CMK (cell line): ENCODE data around the gene KDM6B.
"Not testable (repeated sequence)": the region's sequence is repeated elsewhere in the genome, so short reads cannot be mapped to it uniquely, and the experiment has no call there.

ENCODE experiments used
- DNase-seq: peaks from one replicate; pipeline ENCODE4 v3.0.0-alpha.2; 2010; ENCODE audit warnings: low read depth

The KDM6B gene, protein sequence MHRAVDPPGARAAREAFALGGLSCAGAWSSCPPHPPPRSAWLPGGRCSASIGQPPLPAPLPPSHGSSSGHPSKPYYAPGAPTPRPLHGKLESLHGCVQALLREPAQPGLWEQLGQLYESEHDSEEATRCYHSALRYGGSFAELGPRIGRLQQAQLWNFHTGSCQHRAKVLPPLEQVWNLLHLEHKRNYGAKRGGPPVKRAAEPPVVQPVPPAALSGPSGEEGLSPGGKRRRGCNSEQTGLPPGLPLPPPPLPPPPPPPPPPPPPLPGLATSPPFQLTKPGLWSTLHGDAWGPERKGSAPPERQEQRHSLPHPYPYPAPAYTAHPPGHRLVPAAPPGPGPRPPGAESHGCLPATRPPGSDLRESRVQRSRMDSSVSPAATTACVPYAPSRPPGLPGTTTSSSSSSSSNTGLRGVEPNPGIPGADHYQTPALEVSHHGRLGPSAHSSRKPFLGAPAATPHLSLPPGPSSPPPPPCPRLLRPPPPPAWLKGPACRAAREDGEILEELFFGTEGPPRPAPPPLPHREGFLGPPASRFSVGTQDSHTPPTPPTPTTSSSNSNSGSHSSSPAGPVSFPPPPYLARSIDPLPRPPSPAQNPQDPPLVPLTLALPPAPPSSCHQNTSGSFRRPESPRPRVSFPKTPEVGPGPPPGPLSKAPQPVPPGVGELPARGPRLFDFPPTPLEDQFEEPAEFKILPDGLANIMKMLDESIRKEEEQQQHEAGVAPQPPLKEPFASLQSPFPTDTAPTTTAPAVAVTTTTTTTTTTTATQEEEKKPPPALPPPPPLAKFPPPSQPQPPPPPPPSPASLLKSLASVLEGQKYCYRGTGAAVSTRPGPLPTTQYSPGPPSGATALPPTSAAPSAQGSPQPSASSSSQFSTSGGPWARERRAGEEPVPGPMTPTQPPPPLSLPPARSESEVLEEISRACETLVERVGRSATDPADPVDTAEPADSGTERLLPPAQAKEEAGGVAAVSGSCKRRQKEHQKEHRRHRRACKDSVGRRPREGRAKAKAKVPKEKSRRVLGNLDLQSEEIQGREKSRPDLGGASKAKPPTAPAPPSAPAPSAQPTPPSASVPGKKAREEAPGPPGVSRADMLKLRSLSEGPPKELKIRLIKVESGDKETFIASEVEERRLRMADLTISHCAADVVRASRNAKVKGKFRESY (N-terminal part only)

DNA sequence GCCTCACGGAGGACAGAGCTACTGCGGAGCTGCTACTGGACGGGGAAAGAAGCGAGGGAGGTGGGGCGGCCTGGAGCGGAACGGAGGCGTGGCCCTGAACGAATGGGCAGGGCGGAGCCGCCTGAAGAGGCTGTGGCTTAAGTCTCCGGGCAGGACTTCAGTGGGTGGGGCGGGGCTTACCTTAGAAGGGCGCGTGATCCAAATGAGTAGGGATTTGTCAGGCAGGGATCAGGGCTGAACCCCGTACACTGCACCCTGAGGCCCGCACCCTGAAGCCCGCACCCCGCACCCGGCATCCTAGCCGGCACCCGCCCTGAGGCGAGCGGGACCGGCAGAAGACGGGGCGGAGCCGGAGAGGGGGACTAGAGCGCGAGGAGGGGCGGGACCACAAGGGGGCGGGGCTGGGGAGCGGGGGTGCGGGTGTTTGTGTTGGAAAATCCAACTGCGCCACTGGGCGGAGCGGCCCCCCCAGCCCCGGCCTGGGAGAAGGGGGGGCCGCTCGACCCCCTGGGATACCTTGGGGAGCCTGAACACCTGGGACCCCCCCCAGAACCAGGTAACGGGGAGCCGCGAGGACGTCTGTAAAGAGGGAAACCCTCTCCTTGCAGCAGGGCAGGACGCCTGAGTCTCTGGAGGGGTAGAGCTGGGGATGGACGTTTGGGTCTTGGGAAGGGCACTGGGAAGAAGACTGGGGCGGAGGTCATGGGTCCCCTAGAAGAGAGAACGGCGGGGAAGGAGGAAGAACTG is at the start of gene KDM6B:
Gene KDM6B, plus strand, starts transcription at position 423 of the 747 bp plus-strand sequence. CDS start 11,338 bp downstream, outside the sequence.
- no peak for DNase-seq

DNA sequence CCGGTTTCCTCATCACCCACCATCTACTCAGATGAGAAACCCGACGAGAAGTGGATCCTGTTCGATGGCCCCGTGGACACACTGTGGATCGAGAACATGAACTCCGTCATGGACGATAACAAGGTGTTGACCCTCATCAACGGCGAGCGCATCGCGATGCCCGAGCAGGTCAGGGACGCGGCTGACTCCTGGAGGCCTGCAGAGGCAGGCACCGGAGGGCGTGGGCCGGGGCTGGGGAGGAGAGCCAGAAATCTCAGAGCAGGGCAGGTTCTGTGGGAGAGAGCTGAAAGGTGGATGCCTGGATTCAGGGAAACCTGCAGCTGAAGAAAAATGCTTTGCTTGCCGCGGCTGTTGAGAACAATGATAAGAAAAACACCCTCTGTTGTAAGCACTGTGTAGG is 47.2 kb upstream of the KDM6B start:
- DNase-seq: no peak

DNA sequence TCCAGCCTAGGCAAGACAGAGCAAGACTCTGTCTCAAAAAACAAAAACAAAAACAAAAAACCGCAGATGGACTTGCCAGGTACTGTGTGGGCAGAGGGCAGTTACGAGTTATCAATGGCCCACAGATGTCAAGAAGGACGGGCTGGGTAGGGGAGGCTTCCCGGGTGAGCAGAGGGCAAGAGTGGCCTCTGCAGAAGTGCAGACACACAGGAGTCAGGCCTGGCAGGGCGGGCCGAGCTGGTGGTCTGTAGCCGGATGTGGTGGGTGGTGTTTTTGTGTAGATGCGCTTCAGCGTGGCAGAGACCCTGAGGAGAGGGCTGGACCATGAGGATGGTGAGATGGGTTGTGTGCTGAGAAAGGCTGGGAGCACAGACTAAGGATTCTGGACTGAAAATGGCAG is 44.9 kb upstream of the KDM6B start:
- peak; percentile 55 for DNase-seq

DNA sequence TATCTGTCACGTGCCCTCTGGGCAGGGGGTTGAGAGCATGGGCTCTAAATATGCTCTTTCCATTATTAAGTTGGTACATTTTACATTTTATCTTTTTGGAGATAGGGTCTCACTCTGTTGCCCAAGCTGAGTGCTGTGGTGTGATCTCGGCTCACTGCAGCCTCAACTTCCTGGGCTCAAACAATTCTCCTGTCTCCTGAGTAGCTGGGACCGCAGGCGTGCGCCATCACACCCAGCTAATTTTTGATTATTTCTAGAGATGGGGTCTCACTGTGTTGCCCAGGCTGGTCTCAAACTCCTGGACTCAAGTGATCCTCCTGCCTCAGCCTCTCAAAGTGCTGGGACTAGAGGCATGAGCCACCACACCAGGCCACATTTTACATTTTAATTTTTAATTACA is 43.9 kb upstream of the KDM6B start:
- no peak for DNase-seq

DNA sequence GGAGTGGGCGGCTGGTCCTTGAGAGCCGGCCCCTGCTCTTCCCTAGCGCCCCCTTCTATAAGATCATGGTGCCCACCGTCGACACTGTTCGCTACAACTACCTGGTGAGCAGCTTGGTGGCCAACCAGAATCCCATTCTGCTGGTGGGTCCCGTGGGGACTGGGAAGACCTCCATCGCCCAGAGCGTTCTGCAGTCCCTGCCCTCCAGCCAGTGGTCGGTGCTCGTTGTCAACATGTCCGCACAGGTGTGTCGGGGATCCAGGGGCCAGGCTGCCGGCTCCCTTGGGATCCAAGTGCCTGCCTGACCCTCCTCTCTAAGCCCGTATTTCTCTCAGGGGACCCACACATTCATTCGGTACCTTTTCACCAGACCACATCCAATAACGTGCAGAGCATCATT is 41.4 kb upstream of the KDM6B start:
- no peak for DNase-seq

DNA sequence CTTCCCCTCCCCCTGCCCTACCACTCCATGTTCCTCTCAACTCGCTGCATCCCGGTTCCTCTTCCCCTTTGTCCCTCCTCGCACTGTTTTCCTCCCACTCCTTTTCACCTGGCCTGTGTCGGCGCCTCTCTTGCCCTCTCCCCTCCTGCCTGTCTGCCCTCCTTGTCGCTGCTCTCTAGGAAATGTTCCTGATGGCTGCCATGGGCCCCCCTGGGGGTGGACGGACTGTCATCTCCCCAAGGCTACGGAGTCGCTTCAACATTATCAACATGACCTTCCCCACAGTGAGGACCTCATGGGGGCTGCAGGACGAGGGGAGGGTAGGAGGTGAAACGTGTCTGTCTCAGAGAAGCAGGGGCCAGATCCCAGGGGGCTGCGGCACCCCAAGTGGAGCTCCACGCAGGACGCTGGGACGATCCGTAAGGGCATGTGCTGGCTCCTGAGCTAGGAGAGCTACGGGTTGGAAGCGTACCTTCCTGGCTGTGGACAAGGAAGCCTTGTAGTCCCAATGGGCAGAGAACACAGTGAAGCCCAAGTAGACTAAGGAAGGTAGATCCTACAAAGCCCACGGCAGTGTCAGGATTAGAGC is 39.8 kb upstream of the KDM6B start:
- no peak for DNase-seq

DNA sequence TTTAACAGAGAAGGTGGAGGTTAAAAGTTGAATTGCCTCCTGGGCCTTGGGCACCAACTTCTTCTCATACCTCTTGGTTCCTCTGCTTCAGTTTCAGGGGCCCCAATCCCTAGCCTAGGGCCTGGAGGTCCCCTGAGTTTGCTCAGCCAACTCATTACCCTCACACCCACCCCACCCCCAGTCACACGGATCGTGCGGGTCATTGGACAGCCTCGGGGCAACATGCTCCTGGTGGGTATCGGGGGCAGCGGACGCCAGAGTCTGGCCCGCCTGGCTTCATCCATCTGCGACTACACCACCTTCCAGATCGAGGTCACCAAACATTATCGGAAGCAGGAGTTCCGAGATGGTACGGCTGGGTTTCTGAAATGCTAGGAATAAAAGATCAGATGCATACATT is 36.0 kb upstream of the KDM6B start:
- no peak for DNase-seq

DNA sequence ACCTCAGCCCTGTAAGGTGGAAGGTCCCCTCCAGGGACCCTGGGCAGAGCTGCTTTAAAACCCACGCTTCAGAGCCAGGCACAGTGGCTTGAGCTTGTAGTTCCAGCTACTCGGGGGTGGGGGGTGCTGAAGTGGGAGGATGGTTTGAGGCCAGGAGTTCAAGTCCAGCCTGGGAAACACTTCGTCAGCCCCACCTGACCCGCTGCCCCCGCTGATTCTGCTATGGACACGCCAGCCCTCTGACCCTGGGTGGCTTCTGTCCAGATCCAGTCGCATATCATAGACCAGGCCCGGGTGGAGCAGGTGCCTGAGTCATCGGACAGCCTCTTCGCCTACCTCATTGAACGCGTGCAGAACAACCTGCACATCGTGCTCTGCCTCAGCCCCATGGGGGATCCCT is 35.2 kb upstream of the KDM6B start:
- DNase-seq: no peak

DNA sequence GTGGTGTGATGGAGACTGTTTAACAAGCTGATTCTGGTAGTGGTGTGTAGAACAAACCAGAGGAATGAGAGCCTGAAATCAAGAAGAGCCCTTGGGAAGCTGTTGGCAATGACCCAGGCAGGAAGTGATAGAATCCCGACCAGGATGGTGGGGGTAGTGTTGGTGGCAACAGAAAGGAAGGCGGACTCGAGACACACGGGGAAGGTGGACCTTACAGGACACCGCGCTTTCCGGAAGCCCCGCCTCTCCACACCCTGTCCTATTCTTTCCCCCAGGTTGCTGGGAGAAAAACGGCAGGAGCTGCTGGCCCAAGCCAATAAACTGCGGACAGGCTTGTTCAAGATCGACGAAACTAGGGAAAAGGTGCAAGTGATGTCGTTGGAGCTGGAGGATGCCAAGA is 30.0 kb upstream of the KDM6B start:
- no peak for DNase-seq

DNA sequence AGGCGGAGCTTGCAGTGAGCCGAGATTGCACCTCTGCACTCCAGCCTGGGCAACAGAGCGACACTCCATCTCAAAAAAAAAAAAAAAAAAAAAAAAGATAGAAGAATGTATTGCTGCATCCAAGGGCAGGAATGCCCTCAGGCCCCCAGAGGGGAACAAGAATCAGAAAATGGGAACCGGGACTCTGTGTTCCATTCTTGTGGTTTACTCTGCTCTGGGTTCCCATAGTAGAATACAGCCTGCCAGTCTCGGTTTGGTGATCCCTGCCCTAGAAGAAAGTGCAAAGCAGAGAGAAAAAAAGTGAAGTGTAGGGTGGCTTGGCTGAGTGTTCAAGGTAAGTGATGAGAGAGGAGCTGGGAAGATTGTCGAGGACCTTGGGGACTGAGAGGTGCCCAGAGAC is 27.4 kb upstream of the KDM6B start:
- DNase-seq: no peak

DNA sequence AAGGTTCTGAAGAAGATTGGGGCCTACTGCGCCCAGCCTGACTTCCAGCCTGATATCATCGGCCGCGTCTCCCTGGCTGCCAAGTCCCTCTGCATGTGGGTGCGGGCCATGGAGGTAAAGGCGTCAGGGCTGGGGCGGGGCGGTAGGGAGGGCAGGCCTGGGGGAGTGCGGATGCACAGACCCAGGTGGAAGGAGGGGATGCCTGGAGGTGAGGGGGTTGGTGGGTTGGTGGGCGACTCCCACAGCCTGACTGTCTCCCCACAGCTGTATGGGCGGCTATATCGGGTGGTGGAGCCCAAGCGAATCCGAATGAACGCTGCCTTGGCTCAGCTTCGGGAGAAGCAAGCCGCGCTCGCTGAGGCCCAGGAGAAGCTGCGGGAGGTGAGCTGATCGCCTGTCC is 26.8 kb upstream of the KDM6B start:
- DNase-seq: no peak

DNA sequence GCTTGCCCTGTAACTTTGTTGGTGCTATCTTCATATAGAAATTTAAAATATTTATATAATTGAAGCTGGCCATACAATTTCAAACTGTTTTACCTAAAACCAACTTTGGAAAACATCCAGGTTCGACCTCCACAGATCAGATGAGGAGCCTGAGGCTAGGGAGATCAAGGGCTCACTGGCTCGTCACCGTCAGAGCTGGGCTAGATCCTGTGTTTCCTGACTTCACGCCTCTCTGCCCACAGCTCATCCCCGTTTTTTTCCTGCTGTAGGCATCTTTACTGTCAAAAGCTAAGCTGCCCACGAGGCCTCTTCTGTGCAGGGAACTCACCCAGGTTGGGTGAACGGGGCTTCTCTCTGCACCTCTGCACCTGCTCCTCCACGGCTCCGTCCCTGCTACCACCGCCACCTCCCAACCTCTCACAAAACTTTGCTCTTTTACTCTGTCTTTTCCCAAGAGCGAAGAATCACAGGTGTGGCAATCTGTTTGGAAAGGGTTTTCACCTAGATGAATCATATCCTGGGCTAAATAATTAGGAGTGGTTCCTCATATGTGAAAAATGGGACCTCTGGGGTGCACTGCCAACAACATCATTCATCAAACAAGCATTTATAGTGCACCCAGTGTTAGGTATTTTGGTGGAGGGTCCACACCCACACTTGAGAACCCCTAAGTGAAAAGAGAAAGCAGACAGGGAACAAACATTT is 24.8 kb upstream of the KDM6B start:
- DNase-seq: no peak

DNA sequence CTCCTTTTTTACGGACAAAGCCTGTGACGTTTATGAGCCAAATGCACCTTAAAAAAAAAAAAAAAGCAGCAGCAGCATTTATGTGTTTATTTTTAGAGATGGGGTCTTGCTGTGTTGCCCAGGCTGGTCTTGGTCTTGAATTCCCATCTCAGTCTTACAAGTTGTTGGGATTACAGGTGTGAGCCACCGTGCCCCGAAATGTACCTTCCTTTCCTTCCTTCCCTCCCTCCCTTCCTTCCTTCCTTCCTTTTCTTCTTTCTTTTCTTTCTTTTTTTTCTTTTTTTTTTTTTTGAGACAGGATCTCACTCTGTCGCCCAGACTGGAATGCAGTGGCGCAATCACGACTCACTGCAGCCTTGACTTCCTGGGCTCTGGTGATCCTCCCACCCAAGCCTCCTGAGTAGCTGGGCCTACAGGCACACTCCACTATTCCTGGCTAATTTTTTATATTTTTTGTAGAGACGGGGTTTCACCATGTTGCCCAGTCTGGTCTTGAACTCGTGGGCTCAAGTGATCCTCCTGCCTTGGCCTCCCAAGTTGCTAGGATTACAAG is 24.1 kb upstream of the KDM6B start:
- not testable (repeated sequence) for DNase-seq

DNA sequence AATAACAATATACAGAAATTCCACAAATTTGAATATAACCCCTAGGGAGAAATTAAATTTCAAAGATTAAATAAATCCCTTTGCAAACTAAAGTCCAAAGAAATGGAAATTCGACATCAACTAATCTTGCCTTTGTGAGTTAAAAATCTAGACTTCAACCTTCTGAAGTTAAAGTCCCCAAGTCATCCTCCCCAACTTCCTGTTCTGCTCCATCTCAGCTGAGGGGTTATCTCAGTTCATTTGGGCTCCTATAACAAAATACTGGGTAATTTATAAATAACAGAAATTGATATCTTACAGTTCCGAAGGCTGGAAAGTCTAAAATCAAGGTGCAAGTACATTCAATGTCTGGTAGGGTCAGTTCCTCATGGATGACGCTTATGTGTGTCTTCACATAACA is 22.8 kb upstream of the KDM6B start:
- DNase-seq: no peak

DNA sequence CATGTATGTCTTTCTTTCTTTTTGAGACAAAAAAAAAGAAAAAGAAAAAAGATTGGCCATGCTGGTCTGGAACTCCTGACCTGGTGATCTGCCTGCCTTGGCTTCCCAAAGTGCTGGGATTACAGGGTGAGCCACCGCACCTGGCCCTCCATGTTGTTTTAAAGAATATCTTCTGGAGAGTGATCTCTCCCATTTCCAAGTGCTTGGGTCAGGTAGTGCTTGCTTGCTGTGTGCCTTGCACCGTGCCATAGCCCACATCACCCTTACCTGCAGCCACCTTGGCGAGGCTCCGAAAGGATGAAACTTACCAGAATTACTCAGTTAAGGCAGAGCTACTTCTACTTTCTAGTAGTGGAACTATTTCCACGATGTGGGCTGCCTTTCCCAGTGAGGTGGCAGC is 19.0 kb upstream of the KDM6B start:
- no peak for DNase-seq

DNA sequence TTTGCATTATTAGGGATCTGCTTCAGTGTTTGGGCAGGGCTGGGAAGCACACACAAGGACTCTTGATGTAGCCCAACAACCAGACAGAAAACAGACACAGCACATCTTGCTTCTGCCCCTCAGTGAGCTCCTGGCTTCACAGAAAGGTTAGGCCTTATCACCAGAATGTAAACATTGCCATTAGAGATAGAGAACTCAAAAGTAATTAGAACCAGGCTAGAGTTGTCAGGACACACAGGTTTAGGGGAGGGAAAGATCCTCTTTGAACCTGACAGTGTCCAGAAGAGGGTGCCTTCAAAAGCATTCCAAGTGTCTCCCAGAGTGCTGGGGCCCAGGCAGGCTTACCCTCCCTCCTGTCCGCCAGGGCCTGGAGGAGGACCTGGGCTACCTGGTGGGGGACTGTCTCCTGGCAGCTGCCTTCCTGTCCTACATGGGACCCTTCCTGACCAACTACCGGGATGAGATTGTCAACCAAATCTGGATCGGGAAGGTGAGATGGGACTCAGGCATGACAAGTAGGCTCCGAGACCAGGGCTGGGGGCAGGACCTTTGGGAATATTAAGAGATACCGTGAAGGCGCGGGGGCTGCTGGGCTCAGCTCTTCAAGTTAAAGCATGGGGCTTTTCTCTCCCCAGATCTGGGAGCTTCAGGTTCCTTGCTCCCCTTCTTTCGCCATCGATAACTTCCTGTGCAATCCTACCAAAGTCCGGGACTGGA is 16.9 kb upstream of the KDM6B start:
- no peak for DNase-seq

DNA sequence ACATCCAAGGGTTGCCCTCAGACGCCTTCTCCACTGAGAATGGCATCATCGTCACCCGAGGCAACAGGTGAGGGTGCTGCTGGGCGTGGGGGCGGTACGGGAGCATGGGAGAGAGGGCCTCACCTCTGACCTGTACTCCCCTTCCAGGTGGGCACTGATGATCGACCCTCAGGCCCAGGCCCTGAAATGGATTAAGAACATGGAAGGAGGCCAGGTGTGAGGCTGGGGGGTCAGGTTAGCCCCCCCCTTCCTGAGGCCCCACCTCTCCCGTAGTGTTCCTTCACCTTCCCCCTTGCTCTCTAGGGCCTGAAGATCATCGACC is 16.4 kb upstream of the KDM6B start:
- DNase-seq: no peak

DNA sequence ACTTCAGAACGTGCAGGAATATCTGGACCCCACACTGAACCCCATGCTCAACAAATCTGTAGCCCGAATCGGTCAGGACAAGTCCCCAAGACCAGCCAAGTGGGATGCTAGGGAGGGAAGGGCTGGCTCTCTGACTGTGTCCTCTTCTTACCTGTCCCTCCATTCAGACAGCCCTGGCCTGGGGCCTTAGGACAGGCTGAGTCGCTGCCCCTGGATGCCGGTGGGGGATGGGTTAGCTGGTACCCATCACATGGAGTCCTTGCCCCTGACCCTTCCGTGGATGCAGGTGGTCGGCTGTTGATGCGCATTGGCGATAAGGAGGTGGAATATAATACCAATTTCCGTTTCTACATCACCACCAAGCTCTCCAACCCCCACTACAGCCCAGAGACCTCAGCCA is 16.0 kb upstream of the KDM6B start:
- DNase-seq: no peak

DNA sequence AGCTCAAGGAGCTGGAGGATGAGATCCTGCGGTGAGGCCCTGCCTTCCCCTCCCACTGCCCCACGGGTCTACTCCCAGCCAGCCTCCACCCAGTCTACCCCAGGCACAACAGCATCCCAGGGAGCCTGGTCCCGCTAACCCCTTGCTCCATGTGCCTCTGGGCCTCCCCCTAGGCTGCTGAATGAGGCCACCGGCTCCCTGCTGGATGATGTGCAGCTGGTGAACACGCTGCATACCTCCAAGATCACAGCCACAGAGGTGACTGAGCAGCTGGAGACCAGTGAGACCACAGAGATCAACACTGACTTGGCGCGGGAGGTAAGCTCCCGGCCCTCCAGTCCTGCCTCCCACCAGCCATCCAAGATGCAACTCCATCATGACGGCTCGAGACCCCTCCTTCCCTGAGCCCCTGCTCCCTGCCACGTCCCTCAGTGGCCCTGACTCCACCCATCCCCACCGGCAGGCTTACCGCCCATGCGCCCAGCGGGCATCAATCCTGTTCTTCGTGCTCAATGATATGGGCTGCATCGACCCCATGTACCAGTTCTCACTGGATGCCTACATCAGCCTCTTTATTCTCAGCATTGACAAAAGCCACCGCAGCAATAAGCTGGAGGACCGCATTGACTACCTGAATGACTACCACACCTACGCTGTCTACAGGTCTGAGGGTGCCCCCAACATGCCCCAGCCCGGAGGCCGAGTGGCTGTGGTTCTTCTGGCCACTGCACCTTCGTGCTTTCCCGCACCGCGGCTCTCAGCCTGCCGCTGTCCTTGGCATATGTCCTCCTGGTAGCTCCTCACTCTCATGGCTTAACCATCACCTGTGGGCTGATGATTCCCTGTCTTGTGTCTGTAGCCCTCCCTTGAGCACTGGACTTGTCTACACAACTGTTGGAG is 15.0 kb upstream of the KDM6B start:
- DNase-seq: no peak
